ENCODE measurements around the gene ACVR1.
"Not testable (repeated sequence)": the region's sequence is repeated elsewhere in the genome, so short reads cannot be mapped to it uniquely, and the experiment has no call there.

Gene ACVR1

DNA sequence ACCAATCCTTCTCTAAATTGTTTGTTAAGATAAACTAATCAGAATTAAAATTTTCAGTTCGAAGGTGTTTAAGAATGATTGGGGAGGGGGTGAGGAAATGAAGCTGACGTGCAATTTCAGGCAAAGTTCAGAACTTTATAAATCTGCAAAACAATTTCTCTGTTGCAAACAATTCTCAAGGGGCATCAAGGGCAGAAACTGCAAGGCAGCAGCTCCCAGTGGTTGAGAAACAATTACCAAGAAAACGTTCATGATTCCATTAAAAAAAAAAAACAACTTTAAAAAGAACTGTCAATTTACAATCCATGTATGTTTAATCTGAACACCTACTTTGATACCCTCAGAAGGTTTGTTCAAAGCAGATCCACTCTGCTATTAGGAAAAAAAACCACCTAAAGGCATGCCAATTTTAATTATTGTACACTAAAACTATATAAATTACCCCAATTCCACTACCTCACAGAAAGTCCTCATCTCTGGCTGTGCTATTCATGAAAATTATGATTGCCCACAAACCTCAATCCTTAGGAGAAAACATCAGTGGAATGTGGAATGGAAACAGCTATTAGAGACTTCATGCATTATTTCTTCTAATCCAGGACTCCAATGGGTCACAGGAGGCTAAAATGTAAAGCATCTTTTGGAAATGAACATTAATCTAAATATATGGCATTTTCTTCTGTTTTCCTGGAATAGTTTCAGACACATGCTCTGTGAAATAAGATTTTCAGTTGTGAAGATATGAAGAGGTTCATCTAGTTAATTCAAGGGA is 127.6 kb downstream of the ACVR1 start:
- no peak for DNase-seq

DNA sequence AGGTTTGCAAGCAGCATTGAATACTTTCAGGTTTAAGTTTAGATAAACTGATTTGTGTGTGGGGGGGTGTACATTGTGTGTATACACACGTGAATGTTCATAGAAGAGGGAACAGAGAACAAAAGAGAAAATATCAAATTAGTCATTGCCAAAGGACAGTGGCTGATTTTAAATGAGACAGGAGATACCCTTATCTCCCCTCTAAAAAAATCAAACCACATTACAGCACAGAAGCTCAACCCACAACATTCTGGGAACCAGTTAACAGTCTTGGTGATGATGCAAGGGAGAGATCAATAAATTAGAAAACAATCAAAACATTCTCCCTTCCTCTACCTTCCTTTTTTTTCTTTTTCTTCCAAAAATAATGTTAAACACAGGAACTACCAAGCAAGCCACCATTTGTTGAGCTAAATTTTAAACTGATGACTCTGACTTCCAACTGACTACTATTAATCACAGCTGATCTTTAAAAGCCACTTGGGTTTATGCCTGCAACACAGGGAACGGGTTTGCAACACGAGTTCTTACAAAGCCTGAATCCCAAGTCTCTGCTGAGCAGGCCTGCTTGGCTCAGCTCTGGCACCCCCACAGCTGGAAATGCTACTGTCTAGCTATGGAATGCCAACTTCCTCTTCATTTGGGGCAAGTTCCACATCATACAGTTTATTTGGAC is 128.3 kb downstream of the ACVR1 start:
- DNase-seq: no peak

GRCh38 chr2:157747280-157747679 is 128.8 kb downstream of the ACVR1 start:
- DNase-seq: no peak

DNA sequence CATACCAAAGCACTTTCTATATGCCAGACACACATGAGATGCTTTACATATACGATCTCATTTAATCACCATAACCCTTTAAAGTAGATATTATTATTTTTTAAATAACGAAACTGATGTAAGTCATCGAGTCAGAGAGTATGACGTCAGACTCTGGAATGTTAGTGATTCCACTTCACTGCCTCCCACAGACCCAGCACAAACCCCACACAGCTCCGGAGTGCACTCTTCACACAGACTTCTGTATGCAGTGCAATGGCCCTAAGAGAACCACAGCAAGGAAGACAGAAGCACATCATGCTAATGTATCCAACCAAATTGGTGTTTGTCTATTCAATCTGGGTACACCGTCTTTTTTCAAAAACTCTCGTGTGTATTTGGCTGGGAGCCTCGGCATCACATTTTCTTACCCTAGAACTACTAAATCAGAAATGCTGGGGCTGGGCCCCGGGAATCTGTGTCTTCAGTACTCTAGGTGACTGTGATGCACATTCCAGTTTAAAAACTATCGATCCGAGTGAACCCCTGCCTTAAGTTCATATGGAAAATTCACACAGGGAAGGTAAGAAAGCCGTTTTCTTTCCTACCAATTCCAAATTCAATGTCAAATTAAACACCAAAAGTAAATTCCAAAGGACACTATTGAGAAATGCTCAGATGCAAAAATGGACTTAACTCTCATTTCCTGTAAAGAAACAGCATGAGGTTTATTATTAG is 129.7 kb downstream of the ACVR1 start:
- no peak for DNase-seq

DNA sequence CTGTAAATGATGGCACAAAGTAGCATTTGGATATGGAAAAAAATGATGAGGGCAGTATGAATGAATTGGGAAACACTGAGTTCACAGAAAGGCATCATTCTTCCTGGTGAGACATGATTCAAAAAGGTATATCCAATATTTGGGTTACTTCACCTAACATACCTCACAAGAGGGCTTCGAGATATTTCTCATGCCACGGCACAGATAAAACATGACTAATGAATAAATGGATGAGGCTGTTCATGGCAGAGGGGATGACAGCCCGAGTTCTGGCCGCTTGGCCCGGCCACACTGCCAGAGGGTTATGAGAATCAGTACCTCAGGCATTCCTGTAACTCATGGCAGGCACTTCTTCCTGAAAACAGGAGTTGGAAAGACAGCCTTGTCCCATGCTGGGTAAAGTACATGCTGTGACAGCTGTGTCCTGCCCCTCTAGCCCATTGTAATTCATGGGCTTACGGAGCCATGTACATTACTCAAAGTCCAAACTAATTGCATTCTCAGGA is 131.5 kb downstream of the ACVR1 start:
- no peak for DNase-seq

DNA sequence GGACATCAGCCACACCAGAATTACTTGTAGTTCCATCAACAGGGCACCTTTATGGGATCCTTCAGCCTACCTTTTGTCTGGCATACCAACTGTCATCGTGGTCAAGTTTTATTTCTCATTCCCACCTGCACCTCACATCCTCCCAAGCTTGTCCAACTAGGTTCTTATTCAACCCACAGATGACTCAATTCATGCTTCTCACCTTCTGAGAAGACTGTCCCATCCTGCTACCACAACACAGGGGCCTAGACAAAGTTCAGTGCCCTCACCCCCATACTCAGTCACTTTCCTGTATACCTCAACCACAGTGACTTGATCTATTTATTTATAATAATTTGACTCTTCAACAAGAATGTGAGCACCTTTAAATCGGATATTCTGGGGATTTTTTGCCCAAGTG is 133.1 kb downstream of the ACVR1 start:
- no peak for DNase-seq

- DNase-seq: no peak
Observed at GRCh38 chr2:157741819-157742484, 134.2 kb downstream of the ACVR1 start.

DNA sequence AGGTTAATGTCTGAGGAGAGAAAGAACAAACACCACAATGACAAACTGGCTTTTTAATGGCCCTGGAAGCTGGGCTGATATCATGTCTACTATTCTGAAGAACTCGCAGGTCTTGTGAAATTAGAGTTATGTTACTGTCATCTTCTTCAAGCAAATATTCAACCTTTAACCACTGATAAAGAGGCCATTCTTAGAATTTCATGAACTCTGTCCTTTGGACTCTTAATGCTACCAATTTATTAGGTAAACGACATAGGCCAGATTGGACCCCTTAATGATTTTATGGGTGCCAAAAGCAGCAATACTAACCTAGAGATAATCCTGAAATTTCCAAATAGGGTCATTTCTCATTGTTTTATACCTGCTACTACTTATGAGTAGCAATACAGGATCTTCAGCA is 138.5 kb downstream of the ACVR1 start:
- no peak for DNase-seq

DNA sequence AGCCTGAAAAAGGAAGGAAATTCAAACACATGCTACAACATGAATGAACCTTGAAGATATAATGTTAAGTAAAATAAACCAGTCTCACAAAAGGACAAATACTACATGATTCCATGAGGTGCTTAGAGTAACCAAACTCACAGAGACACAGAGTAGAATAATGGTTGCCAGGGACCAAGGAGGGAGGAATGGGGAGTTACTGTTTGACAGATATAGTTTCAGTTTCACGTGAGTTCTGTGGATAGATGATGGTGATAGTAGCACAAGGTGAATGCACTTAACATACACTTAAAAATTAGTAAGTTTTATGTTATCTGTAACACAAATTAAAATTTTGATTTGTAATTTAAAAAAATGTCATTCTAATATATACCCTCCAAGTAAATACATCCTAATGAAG is 140.6 kb downstream of the ACVR1 start:
- DNase-seq: no peak

GRCh38 chr2:157733263-157733662 is 142.9 kb downstream of the ACVR1 start:
- DNase-seq: no peak

DNA sequence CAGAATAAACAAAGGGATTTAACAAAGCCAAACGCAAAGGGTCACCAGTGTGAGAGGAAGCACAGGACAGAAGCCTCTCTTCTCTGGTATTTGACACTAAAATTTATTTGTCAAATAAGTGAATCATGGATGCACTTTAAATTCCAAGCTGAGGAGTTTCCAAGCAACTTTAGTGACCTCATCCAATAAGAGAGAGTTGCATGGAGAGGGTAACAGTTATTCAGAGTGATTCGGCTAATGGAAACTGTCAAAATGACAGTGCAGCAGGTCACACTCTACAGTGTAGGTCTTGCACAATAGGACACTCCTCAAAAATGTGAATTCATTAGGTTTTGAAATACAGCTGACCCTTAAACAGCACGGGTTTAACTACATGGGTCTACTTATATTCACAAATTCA is 143.5 kb downstream of the ACVR1 start:
- no peak for DNase-seq

DNA sequence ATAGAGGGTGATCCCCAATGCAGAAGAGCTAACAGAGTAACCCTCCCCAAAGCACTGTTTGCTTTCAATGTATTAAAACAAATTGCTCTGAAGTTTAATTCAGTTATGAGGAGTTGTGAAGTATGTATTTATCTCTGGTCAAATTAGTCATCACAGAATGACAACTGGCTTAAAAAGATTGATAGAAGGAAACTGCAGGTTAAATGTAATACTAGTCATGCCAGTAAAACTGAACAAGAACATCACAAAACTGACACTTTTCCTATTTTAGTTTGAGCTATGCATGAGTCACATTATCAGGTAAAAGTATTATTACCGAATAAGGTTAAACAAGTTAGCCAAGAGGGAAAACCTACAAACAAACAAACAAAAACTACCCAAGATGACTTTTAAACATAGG is 148.4 kb downstream of the ACVR1 start:
- DNase-seq: no peak

DNA sequence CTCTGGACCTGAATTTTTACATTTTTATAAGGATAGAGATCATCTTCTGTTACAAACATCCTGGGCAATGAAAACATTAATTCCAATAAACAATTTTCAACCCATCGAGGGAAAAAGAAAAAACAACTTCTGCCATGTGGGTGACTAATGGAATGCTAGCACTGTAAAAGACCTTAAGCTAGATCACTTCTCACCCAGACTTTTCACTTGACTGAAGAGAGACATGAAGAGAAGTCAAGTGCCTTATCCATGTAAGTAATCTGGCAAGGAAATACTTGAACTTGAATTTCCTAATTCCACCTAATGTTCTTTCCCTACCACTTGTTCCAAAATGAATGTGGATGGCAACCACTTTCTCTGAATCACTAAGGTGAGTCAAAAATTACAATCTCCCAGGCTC is 149.2 kb downstream of the ACVR1 start:
- DNase-seq: no peak

GRCh38 chr2:157725846-157726245 is 150.3 kb downstream of the ACVR1 start:
- DNase-seq: no peak

- no peak for DNase-seq
Observed at GRCh38 chr2:157722580-157723234, 153.4 kb downstream of the ACVR1 start.

DNA sequence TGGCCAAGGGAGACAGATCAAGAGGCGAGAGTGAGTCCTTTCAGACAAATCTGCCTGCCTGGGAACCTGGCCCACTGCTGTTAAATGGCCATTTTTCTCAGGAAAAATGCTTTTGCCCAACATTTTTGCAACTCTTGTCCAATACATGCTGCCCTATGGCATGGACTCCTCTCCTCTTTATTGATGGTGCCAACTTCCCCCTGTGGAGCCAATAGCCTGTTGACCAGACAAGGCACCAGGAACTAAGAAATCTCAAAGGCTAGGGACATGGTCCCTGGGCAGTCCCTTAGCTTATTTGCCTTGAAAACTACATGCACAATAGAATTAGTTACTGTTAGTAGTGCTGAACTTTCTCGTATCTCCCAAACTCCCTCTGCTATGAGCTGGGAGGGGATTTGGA is 155.6 kb downstream of the ACVR1 start:
- DNase-seq: no peak

DNA sequence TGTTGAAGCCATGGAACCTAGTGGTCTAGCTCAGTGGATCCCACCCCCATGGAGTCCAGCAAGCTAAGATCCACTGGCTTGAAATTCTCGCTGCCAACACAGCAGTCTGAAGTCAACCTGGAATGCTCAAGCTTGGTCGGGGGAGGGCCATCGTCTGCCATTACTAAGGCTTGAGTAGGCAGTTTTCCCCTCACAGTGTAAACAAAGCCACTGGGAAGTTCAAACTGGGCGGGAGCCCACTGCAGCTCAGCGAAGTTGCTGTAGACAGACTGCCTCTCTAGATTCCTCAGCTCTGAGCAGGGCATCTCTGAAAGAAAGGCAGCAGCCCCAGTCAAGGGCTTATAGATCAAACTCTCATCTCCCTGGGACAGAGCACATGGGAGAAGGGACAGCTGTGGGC is 171.5 kb downstream of the ACVR1 start:
- not testable (repeated sequence) for DNase-seq

- not testable (repeated sequence) for DNase-seq
Observed at GRCh38 chr2:157704148-157704547, 172.0 kb downstream of the ACVR1 start.

GRCh38 chr2:157699806-157700205 is 176.3 kb downstream of the ACVR1 start:
- no peak for DNase-seq

DNA sequence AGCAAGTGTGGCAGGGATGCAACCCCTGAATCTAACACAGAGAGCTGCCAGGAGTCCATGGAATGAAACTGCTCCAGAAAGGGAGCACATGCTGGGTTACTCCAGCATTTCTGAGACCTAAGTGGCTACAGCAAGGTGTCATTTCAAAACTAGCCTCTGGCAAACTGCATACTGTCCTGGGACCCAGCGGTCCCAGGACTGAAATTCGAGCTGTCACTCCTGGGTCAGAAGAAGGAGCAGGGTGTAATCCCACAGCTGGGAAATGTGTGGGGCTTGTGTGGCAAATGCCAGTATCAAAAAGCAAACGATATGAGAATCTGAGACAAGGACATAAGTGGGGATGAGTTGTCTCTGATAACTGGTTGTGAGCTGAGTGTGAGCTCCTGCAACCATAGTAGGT is 177.1 kb downstream of the ACVR1 start:
- no peak for DNase-seq

DNA sequence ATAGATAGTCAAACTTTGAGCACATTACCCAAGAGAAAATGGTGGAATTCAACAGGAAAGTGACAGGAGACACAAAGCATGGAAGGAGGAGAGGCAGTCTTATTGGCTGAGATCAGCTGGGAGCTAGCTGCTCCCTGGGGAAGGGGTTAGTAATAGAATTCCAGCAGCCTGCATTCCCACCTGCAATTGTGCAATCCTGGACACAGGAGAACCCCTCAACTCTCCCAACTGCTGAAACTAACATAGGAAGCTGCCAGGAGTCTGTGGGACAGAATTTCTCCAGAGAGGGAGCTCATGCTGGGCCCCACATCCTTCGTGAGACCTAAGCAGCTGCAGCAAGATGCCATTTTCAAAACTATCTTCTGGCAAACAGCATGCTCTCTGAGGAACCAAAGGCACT is 177.7 kb downstream of the ACVR1 start:
- DNase-seq: no peak

- no peak for DNase-seq
Observed at GRCh38 chr2:157696036-157696435, 180.1 kb downstream of the ACVR1 start.

DNA sequence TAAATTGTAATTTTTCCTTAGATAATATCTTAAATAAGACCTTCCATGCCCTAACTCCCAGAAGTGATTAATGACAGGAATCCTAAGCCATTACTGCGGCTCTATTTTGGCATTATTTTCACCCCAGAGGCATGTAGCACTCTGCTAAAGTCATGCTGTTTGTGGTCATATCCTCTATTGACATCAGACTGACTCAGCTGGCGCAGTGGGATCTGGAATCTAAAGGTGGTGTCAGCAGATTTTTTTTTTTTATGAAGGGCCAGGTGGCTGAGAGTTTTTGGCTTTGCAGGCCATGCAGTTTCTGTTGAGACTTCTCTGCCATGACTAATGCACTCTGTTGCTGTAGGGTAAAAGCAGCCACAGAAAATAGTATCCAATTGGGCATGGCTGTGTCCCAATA is 183.4 kb downstream of the ACVR1 start:
- DNase-seq: no peak
